ENCODE results near the gene MAPT.

DNA sequence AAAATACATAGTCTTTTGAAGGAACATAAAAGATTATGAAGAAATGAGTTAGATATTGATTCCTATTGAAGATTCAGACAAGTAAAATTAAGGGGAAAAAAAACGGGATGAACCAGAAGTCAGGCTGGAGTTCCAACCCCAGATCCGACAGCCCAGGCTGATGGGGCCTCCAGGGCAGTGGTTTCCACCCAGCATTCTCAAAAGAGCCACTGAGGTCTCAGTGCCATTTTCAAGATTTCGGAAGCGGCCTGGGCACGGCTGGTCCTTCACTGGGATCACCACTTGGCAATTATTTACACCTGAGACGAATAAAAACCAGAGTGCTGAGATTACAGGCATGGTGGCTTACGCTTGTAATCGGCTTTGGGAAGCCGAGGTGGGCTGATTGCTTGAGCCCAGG lies 114.2 kb downstream of the MAPT start:
- TF ChIP-seq POLR2AphosphoS5 (IDR thresholded peaks at IDR 0.05): no peak
- no peak for TF ChIP-seq POLR2A (IDR thresholded peaks at IDR 0.05)
- TF ChIP-seq, protein P1, sequence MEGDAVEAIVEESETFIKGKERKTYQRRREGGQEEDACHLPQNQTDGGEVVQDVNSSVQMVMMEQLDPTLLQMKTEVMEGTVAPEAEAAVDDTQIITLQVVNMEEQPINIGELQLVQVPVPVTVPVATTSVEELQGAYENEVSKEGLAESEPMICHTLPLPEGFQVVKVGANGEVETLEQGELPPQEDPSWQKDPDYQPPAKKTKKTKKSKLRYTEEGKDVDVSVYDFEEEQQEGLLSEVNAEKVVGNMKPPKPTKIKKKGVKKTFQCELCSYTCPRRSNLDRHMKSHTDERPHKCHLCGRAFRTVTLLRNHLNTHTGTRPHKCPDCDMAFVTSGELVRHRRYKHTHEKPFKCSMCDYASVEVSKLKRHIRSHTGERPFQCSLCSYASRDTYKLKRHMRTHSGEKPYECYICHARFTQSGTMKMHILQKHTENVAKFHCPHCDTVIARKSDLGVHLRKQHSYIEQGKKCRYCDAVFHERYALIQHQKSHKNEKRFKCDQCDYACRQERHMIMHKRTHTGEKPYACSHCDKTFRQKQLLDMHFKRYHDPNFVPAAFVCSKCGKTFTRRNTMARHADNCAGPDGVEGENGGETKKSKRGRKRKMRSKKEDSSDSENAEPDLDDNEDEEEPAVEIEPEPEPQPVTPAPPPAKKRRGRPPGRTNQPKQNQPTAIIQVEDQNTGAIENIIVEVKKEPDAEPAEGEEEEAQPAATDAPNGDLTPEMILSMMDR (IDR thresholded peaks at IDR 0.05): no peak
- TF ChIP-seq EP300 (IDR thresholded peaks at IDR 0.05; ENCODE audit: low read depth): no peak
